ENCODE data around the gene SLC6A7.

GRCh38 chr5:150209099-150209635 is 19.3 kb downstream of the SLC6A7 start:
- TF ChIP-seq CTCF (IDR thresholded peaks at IDR 0.05) (no peak), POLR2AphosphoS5 (IDR thresholded peaks at IDR 0.05) (no peak), POLR2A (IDR thresholded peaks at IDR 0.05) (no peak)

All from stomach (tissue), 4 donors.